Peyer's patch (tissue), 4 donors: ENCODE results near the gene CAGE1.

Experiments
- POLR2A ChIP-seq, 2 donors: fragments of 450-650 bp; IDR thresholded peaks; one replicate each; pipeline ENCODE4 v1.5.1; 2017; ENCODE audit warnings: antibody characterized with exemption in 2 of 2, mild to moderate bottlenecking in 2 of 2, moderate library complexity in 2 of 2
- TF ChIP-seq, protein P1 (sequence below), 6 experiments: fragments of 450-650 bp in 4 of 6; fragments of 200-600 bp in 2 of 6; sonication (generic) in 1 of 6; IDR thresholded peaks; one replicate each; pipeline ENCODE4 v1.5.1; 2017 to 2019; ENCODE audit warnings: antibody characterized with exemption in 6 of 6, mild to moderate bottlenecking in 3 of 6, moderate library complexity in 1 of 6

DNA sequence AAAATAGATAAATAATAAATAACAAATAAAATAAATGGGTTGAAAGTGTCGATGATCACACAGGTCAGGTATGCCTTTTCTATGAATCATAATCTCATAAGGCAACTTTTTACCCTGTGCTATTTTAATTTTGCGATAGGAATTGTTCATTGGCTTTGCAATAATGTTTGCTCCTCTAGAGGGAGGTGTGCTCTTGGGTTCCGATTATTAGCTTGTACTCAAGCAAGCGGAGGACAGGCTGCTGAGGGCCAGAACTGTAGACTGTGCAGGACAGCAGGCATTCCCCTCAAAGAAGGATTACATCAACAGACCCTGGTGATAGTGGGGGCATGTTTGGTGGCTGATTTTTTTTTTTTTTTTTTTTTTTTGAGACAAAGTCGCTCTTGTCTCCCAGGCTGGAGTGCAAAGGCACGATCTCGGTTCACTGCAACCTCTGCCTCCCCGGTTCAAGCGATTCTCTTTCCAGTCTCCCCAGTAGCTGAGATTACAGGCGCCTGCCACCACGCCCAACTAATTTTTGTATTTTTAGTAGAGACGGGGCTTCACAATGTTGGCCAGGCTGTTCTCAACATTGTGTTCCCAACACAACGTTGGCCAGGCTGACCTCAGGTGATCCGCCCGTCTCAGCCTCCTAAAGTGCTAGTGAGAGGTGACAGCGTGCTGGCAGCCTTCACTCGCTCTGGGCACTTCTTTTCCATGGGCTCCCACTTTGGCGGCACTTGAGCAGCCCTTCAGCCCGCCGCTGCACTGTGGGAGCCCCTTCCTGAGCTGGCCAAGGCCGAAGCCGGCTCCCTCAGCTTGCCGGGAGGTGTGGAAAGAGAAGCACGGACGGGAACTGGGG is 35.6 kb upstream of the CAGE1 start:
- TF ChIP-seq, protein P1, sequence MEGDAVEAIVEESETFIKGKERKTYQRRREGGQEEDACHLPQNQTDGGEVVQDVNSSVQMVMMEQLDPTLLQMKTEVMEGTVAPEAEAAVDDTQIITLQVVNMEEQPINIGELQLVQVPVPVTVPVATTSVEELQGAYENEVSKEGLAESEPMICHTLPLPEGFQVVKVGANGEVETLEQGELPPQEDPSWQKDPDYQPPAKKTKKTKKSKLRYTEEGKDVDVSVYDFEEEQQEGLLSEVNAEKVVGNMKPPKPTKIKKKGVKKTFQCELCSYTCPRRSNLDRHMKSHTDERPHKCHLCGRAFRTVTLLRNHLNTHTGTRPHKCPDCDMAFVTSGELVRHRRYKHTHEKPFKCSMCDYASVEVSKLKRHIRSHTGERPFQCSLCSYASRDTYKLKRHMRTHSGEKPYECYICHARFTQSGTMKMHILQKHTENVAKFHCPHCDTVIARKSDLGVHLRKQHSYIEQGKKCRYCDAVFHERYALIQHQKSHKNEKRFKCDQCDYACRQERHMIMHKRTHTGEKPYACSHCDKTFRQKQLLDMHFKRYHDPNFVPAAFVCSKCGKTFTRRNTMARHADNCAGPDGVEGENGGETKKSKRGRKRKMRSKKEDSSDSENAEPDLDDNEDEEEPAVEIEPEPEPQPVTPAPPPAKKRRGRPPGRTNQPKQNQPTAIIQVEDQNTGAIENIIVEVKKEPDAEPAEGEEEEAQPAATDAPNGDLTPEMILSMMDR (IDR thresholded peaks at IDR 0.05), result peak in 4 of 6 experiments; percentile 45 to 82 (median 76)
- no peak for TF ChIP-seq POLR2A (IDR thresholded peaks at IDR 0.05)
